PC-3 (cell line): Measurements from ENCODE around the gene CCL1. TPM values are rescaled to one million over a fixed set of nuclear protein-coding genes. Genes with fewer than 3 reads are reported as not detected.

Source experiments
- ATAC-seq: fragments of 200-7000 bp; cut with Tn5 transposase; 2 replicates; pipeline ENCODE4 v1.9.1; 2020; ENCODE audit warnings: mild to moderate bottlenecking, moderate library complexity
- BruUV-seq: library from RNA; stranded (reverse); fragments of 400-500 nt; replicated peaks from 2 replicates; lab custom pipeline; 2021; lab: Mats Ljungman, UMichigan
- CTCF ChIA-PET: fragments of 300-600 bp; sonication (Branson Sonifier 250); formaldehyde crosslinking; loops from one replicate; lab custom pipeline; 2022; ENCODE audit warnings: antibody characterized with exemption; lab: Charles Lee
- POLR2A ChIA-PET: fragments of 300-600 bp; sonication (Branson Sonifier 250); formaldehyde crosslinking; loops from one replicate; lab custom pipeline; 2022; ENCODE audit warnings: antibody characterized with exemption; ENCODE audit not compliant: unreplicated experiment; lab: Charles Lee
- DNase-seq: peaks from one replicate; pipeline ENCODE4 v3.0.0-alpha.2; 2015
- H2AFZ ChIP-seq: fragments of 300-600 bp; sonication (generic); 2 replicates; pipeline ENCODE4 v1.6.0; 2016; ENCODE audit warnings: antibody characterized with exemption, low read length
- H3F3A ChIP-seq: fragments of 300-600 bp; sonication (generic); one replicate; pipeline ENCODE4 v1.6.0; 2017; ENCODE audit warnings: antibody characterized with exemption, low read length, control low read depth, mild to moderate bottlenecking; ENCODE audit not compliant: unreplicated experiment
- H3K27ac ChIP-seq: fragments of 300-600 bp; sonication (generic); 2 replicates; pipeline ENCODE4 v1.5.1; 2016; ENCODE audit warnings: mild to moderate bottlenecking, low read length
- H3K27me3 ChIP-seq: fragments of 300-600 bp; sonication (generic); 2 replicates; pipeline ENCODE4 v1.6.1; 2016; ENCODE audit warnings: low read length, mixed read lengths
- H3K36me3 ChIP-seq: fragments of 300-600 bp; sonication (generic); 2 replicates; pipeline ENCODE4 v1.6.1; 2016; ENCODE audit warnings: low read depth, mixed run types, low read length, mixed read lengths
- H3K4me1 ChIP-seq: fragments of 300-600 bp; sonication (generic); 2 replicates; pipeline ENCODE4 v1.5.1; 2016; ENCODE audit warnings: low read length; ENCODE audit not compliant: insufficient read depth
- H3K4me2 ChIP-seq: fragments of 300-600 bp; sonication (generic); 2 replicates; pipeline ENCODE4 v1.6.0; 2016; ENCODE audit warnings: low read length
- H3K4me3 ChIP-seq: fragments of 300-600 bp; sonication (generic); 2 replicates; pipeline ENCODE4 v1.5.1; 2016; ENCODE audit warnings: mild to moderate bottlenecking, low read length, mixed read lengths
- H3K79me2 ChIP-seq: fragments of 300-600 bp; sonication (generic); 2 replicates; pipeline ENCODE4 v1.6.1; 2017; ENCODE audit warnings: low read length, mixed read lengths
- H3K9ac ChIP-seq: fragments of 300-600 bp; sonication (generic); 2 replicates; pipeline ENCODE4 v1.6.0; 2016; ENCODE audit warnings: mild to moderate bottlenecking, low read length
- H3K9me2 ChIP-seq: fragments of 300-600 bp; sonication (generic); replicated peaks from 2 replicates; pipeline ENCODE4 v1.6.1; 2016; ENCODE audit warnings: mixed run types, low read length, mixed read lengths
- H3K9me3 ChIP-seq: fragments of 300-600 bp; sonication (generic); 2 replicates; pipeline ENCODE4 v1.6.1; 2016; ENCODE audit warnings: low read length, mixed read lengths
- H4K20me1 ChIP-seq: fragments of 300-600 bp; sonication (generic); 2 replicates; pipeline ENCODE4 v1.6.1; 2016; ENCODE audit warnings: low read length, mixed read lengths
- CTCF ChIP-seq: fragments of 300-600 bp; sonication (generic); conservative IDR thresholded peaks from 2 replicates; pipeline ENCODE4 v1.5.1; 2017; ENCODE audit warnings: antibody characterized with exemption, low read depth, mild to moderate bottlenecking, low read length
- EZH2 ChIP-seq: fragments of 300-600 bp; sonication (generic); IDR thresholded peaks from one replicate; pipeline ENCODE4 v1.6.1; 2017; ENCODE audit warnings: antibody characterized with exemption, mild to moderate bottlenecking, low read length; ENCODE audit not compliant: unreplicated experiment
- EZH2phosphoT487 ChIP-seq: fragments of 300-600 bp; sonication (generic); IDR thresholded peaks from 2 replicates; pipeline ENCODE4 v1.6.1; 2018; ENCODE audit warnings: mild to moderate bottlenecking, antibody characterized with exemption, low read length, borderline replicate concordance
- intact Hi-C: fragments of 100-400 bp; cut with micrococcal nuclease; formaldehyde crosslinking; loops from 2 replicates; pipeline ENCODE4 v1.9.0; 2023
- total RNA-seq: library from RNA; depleted of rRNA; stranded (reverse); fragments of >200 nt; gene quantifications from 2 replicates; pipeline ENCODE4 v1.2.3, GENCODE V29; 2014

Gene CCL1
- total RNA-seq, 1 experiment from 2014 or later: not detected

- intact Hi-C loops: loop anchor here (1.0 kb wide), 1 partner anchor 160 kb away; no protein-coding TSS in a partner anchor
- peaks cover 3% of the 10 kb centered on the region; the same call in 1 of the 2 replicates for H3K36me3 ChIP-seq
- no peak overlapping the region for H3K27ac ChIP-seq
- H3K79me2 ChIP-seq: no peaks in the 10 kb centered on the region
- H3K4me3 ChIP-seq: no peak overlapping the region
- DNase-seq (no peak), ATAC-seq (no peak)
- no TSS peak for BruUV-seq
- ChIA-PET POLR2A (no interaction called here), CTCF (interaction anchor here (0.8 to 1.3 kb wide), 4 partner anchors 12 to 197 kb away, joined by 3 to 4 read pairs (median 3); no protein-coding TSS in a partner anchor)
- no peaks in the 10 kb centered on the region for H3K9me2 ChIP-seq
- no peak overlapping the region for H3K4me2 ChIP-seq
- no peak overlapping the region for H3K9ac ChIP-seq
- no peak for TF ChIP-seq EZH2
- no peak for TF ChIP-seq EZH2phosphoT487
- no peak for TF ChIP-seq CTCF
- H3K27me3 ChIP-seq: no peaks in the 10 kb centered on the region
- no peaks in the 10 kb centered on the region for H3K4me1 ChIP-seq
- no peaks in the 10 kb centered on the region for H3F3A ChIP-seq
- no peaks in the 10 kb centered on the region for H4K20me1 ChIP-seq
- no peak overlapping the region for H2AFZ ChIP-seq
- no peaks in the 10 kb centered on the region for H3K9me3 ChIP-seq
Observed at GRCh38 chr17:34360601-34361270, 2.3 kb downstream of the CCL1 start.

GRCh38 chr17:34358631-34359030 is 4.4 kb downstream of the CCL1 start:
- Histone ChIP-seq H3K36me3 (peaks cover 3% of the 10 kb centered on the region; the same call in 1 of the 2 replicates), H3K9me2 (no peaks in the 10 kb centered on the region), H3K27ac (no peak overlapping the region), H2AFZ (no peak overlapping the region), H3K9ac (no peak overlapping the region), H4K20me1 (no peaks in the 10 kb centered on the region), H3K4me1 (no peaks in the 10 kb centered on the region), H3K9me3 (no peaks in the 10 kb centered on the region), H3K79me2 (no peaks in the 10 kb centered on the region), H3F3A (no peaks in the 10 kb centered on the region), H3K4me3 (no peak overlapping the region), H3K4me2 (no peak overlapping the region), H3K27me3 (no peaks in the 10 kb centered on the region)
- CTCF ChIA-PET: no interaction called here
- ATAC-seq: no peak
- POLR2A ChIA-PET: no interaction called here
- no TSS peak for BruUV-seq
- intact Hi-C loops: no loop called here
- no peak for DNase-seq
- no peak for TF ChIP-seq CTCF
- TF ChIP-seq EZH2: no peak
- no peak for TF ChIP-seq EZH2phosphoT487

GRCh38 chr17:34357398-34357797 is 5.6 kb downstream of the CCL1 start:
- Histone ChIP-seq H3K36me3 (peaks cover 3% of the 10 kb centered on the region; the same call in 1 of the 2 replicates), H3K9ac (no peak overlapping the region), H3K4me1 (no peaks in the 10 kb centered on the region), H3K79me2 (no peaks in the 10 kb centered on the region), H3K4me3 (no peak overlapping the region), H3K9me2 (no peaks in the 10 kb centered on the region), H3F3A (no peaks in the 10 kb centered on the region), H3K27me3 (no peaks in the 10 kb centered on the region), H2AFZ (no peak overlapping the region), H4K20me1 (no peaks in the 10 kb centered on the region), H3K9me3 (no peaks in the 10 kb centered on the region), H3K4me2 (no peak overlapping the region), H3K27ac (no peak overlapping the region)
- ChIA-PET POLR2A (no interaction called here), CTCF (no interaction called here)
- DNase-seq (no peak), ATAC-seq (no peak)
- BruUV-seq: no TSS peak
- TF ChIP-seq EZH2: no peak
- no peak for TF ChIP-seq CTCF
- no peak for TF ChIP-seq EZH2phosphoT487
- intact Hi-C loops: no loop called here
